GM12865 (cell line): ENCODE data around the gene MTX2.

Source experiments
- DNase-seq: peaks from one replicate; pipeline ENCODE4 v3.0.0; 2010; ENCODE audit warnings: low read depth
- H3K4me3 ChIP-seq: 2 replicates; pipeline ENCODE4 v1.5.1; 2011; ENCODE audit warnings: mild to moderate bottlenecking, low read depth, low read length, control low read depth
- CTCF ChIP-seq: IDR thresholded peaks from 2 replicates; pipeline ENCODE4 v1.5.1; 2011; ENCODE audit warnings: low read length, control low read depth, low read depth, inconsistent platforms; ENCODE audit not compliant: insufficient read depth; ENCODE audit errors: missing control alignments

The MTX2 gene

DNA sequence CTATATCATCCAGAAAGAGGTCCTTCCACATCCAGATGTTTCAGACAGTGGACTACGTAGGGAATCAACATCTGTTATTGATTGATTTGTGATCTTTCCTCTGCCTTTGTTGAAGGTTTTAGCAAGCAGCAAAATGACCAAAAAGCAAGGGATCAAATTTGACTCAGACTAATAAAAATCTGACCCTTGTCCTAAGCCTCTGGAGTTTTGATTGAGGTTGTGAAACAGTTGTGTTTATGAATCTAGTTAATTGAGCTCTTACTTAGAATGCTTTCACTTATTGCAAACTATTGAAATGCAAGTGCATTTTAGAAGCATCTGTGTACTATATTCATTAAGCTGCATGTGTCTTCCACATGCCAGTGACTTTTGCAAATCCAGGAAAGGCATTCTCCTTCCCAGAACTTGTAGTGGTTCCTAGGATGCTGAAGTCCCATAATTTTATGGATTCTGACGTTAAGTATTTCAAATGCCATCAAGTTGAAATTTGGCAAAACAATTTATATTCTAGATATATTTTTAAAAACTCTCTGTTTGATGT, 116.0 kb downstream of the MTX2 start:
- TF ChIP-seq CTCF = no peak
- no peak overlapping the region for H3K4me3 ChIP-seq
- no peak for DNase-seq

GRCh38 chr2:176385838-176386237, 116.6 kb downstream of the MTX2 start:
- no peak overlapping the region for H3K4me3 ChIP-seq
- DNase-seq = no peak
- no peak for TF ChIP-seq CTCF
